Neutrophil (primary cell): ENCODE results near the gene STARD13.

Source experiments
- H3K27ac ChIP-seq: fragments of 200-600 bp; sonication (generic); 2 replicates; pipeline ENCODE4 v1.5.1; 2016; ENCODE audit warnings: mild to moderate bottlenecking, moderate library complexity
- H3K27me3 ChIP-seq: fragments of 200-600 bp; sonication (generic); 2 replicates; pipeline ENCODE4 v1.6.0; 2016; ENCODE audit warnings: mild to moderate bottlenecking
- H3K36me3 ChIP-seq: fragments of 200-600 bp; sonication (generic); 2 replicates; pipeline ENCODE4 v1.5.1; 2017
- H3K4me1 ChIP-seq, 2 experiments: fragments of 200-600 bp in 1 of 2; sonication (generic) in 1 of 2; 1 replicate in 1 of 2; 2 replicates in 1 of 2; pipeline versions ENCODE4 v1.5.1 to v1.6.1; 2013 to 2016; ENCODE audit warnings: low read depth in 1 of 2, low read length in 1 of 2, mild to moderate bottlenecking in 1 of 2, moderate library complexity in 1 of 2; ENCODE audit not compliant: control insufficient read depth in 1 of 2, insufficient read depth in 1 of 2
- H3K4me3 ChIP-seq, 2 experiments: fragments of 200-600 bp in 1 of 2; sonication (generic) in 1 of 2; 1 replicate in 1 of 2; 2 replicates in 1 of 2; pipeline ENCODE4 v1.5.1; 2013 to 2016; ENCODE audit warnings: low read depth in 1 of 2, low read length in 1 of 2, mild to moderate bottlenecking in 1 of 2, moderate library complexity in 1 of 2
- H3K9me3 ChIP-seq: fragments of 200-600 bp; sonication (generic); 2 replicates; pipeline ENCODE4 v1.5.1; 2016
- TF ChIP-seq, protein P1 (sequence below): fragments of 200-600 bp; sonication (generic); IDR thresholded peaks from 2 replicates; pipeline ENCODE4 v1.5.1; 2016; ENCODE audit warnings: antibody characterized with exemption

Gene STARD13

DNA sequence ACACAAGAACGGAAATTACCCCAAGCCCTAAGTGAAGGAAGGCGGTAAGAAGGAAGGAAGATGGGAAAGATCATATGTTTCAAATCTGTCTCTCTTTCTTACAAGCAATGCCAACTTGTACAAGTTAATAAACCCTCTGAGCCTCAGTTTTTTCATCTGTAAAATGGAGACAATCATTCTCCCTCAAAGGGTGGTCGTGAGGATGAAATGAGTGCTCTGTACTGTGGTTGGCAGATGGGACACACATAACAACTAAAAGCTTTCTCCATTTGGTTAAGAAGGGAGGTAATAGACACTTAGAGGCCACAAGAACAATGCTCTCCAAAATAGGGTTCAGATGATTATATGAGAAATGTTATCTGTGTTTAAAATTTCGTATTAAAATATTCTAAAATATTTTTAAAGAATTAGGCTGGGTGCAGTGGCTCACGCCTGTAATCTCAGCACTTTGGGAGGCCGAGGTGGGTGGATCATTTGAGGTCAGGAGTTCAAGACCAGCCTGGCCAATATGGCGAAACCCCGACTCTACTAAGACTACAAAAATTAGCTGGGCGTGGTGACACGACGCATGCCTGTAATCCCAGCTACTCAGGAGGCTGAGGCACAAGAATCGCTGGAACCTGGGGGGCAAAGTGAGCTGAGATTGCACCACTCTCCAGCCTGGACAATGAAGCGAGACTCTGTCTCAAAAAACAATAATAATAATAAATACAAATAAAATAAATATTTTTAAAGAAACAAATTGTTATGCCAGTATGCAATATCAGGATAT, 89.7 kb downstream of the STARD13 start:
- H3K36me3 ChIP-seq: no peaks in the 10 kb centered on the region
- TF ChIP-seq, protein P1, sequence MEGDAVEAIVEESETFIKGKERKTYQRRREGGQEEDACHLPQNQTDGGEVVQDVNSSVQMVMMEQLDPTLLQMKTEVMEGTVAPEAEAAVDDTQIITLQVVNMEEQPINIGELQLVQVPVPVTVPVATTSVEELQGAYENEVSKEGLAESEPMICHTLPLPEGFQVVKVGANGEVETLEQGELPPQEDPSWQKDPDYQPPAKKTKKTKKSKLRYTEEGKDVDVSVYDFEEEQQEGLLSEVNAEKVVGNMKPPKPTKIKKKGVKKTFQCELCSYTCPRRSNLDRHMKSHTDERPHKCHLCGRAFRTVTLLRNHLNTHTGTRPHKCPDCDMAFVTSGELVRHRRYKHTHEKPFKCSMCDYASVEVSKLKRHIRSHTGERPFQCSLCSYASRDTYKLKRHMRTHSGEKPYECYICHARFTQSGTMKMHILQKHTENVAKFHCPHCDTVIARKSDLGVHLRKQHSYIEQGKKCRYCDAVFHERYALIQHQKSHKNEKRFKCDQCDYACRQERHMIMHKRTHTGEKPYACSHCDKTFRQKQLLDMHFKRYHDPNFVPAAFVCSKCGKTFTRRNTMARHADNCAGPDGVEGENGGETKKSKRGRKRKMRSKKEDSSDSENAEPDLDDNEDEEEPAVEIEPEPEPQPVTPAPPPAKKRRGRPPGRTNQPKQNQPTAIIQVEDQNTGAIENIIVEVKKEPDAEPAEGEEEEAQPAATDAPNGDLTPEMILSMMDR: no peak
- H3K4me1 ChIP-seq: no peaks in the 10 kb centered on the region
- H3K27ac ChIP-seq: no peak overlapping the region
- H3K4me3 ChIP-seq: no peak overlapping the region
- H3K27me3 ChIP-seq: no peaks in the 10 kb centered on the region
- no peaks in the 10 kb centered on the region for H3K9me3 ChIP-seq

DNA sequence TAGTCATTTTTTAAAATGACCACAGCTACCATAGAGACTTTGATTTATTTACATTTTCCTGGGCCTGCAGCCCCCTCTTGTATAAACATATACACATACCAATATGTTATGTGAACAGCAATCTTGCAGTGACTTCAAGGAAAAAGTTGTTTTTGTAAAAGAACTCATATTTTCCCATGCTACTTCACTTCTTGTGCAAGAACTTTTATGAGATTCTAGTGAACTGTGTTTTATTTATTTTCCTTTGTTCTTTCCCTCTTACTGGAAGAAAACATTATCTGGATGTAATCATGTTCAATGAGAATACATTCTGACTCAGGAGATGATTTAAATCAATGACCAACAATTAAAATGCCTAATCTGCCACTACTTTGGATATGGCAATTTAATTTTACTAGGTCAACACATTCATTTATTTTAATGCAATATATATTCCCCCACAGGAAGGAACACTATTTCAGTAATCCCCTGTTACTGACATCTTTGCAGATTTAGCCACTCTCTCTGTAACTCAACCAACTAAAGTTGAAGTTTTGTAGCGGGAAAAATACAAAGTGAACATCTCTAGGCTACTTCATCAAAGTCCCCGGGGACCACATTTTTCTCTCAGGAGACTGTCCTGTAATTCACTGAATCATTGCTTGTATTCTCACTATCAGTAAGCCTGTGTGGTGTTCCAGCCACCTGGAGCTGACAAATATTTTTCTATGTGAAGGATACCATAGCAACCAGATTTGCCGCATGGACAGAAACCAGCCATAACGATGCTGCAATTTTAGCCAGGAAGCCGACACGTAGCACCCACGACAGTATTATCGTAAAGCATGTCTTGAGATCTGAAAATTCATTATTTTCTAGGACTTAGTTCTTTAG, 90.5 kb downstream of the STARD13 start:
- Histone ChIP-seq H3K27ac (no peak overlapping the region), H3K4me1 (no peaks in the 10 kb centered on the region), H3K27me3 (no peaks in the 10 kb centered on the region), H3K4me3 (no peak overlapping the region), H3K36me3 (no peaks in the 10 kb centered on the region), H3K9me3 (no peaks in the 10 kb centered on the region)
- TF ChIP-seq, protein P1: no peak

DNA sequence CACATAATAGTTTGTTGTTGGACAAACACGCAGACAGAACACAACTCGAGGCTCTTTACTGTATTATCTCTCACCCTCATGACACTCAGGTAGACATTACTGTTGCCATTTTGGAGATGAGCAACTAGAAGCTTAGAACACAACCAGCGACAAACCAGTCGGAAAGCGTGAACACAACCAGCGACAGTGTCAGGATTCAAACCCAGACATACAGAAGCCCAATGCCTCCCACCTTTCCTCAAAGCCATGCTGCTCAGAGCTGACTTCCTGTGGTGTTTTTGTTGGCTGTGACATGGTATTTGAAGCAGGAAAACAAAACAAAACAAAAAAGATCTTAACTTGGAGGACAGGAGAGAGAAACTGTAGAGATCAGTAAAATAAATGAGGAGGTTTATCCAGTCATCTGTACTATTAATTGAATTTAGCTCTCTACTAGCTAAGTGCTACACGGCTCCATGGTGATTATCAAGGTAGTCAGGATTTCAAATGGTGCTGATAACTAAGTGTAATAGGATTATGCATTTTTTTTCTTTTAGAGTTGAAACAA, 92.1 kb downstream of the STARD13 start:
- no peak overlapping the region for H3K27ac ChIP-seq
- TF ChIP-seq, protein P1: no peak
- no peaks in the 10 kb centered on the region for H3K36me3 ChIP-seq
- H3K4me1 ChIP-seq: no peaks in the 10 kb centered on the region
- no peaks in the 10 kb centered on the region for H3K9me3 ChIP-seq
- H3K27me3 ChIP-seq: no peaks in the 10 kb centered on the region
- H3K4me3 ChIP-seq: no peak overlapping the region

GRCh38 chr13:33191425-33192210, 93.9 kb downstream of the STARD13 start:
- Histone ChIP-seq H3K36me3 (no peaks in the 10 kb centered on the region), H3K4me1 (peaks cover 7% of the 10 kb centered on the region in 2 experiments), H3K9me3 (no peaks in the 10 kb centered on the region), H3K27me3 (no peaks in the 10 kb centered on the region), H3K4me3 (no peak overlapping the region), H3K27ac (no peak overlapping the region)
- TF ChIP-seq, protein P1: no peak

- Histone ChIP-seq H3K9me3 (no peaks in the 10 kb centered on the region), H3K36me3 (no peaks in the 10 kb centered on the region), H3K27me3 (no peaks in the 10 kb centered on the region), H3K4me3 (no peak overlapping the region), H3K4me1 (peaks cover 10 to 12% of the 10 kb centered on the region in 2 experiments), H3K27ac (no peak overlapping the region)
- TF ChIP-seq, protein P1: no peak
Observed at GRCh38 chr13:33189470-33189869, 96.1 kb downstream of the STARD13 start.
